B cell (primary cell): ENCODE measurements around the gene TMEM145. TPM values are rescaled to one million over a fixed set of nuclear protein-coding genes. Genes with fewer than 3 reads are reported as not detected.
A peak's percentile ranks its signal among the peaks of the same experiment; 100 is the strongest.

ENCODE experiments used
- ATAC-seq: fragments of 200-7000 bp; cut with Tn5 transposase; one replicate; pipeline ENCODE4 v1.10.0; 2021; ENCODE audit warnings: low read depth, mild to moderate bottlenecking, moderate number of reproducible peaks, moderate library complexity
- CTCF ChIA-PET: fragments of 350-600 bp; sonication (Branson Sonifier 250); formaldehyde crosslinking; loops from one replicate; lab custom pipeline; 2021; ENCODE audit warnings: antibody characterized with exemption, inconsistent platforms; lab: Charles Lee
- POLR2A ChIA-PET: fragments of 350-600 bp; sonication (Branson Sonifier 250); formaldehyde crosslinking; loops from one replicate; lab custom pipeline; 2021; ENCODE audit warnings: antibody characterized with exemption; lab: Charles Lee
- DNase-seq: peaks from one replicate; pipeline ENCODE4 v3.0.0; 2013
- H2AFZ ChIP-seq: 2 replicates; pipeline ENCODE4 v1.6.1; 2012; ENCODE audit warnings: mild to moderate bottlenecking, low read depth, low read length; ENCODE audit not compliant: insufficient read depth, poor library complexity, severe bottlenecking
- H3K27ac ChIP-seq, 2 donors: 1 replicate in 1 of 2; 2 replicates in 1 of 2; pipeline ENCODE4 v1.5.1; 2012 to 2013; ENCODE audit warnings: low read length in 2 of 2, mild to moderate bottlenecking in 2 of 2, moderate library complexity in 1 of 2
- H3K27me3 ChIP-seq, 4 experiments: fragments of 200-600 bp in 1 of 4; sonication (generic) in 1 of 4; replicated peaks in 1 of 4; 1 replicate in 2 of 4; 2 replicates in 2 of 4; pipeline versions ENCODE4 v1.6.1 to v1.7.0; 2013 to 2016; ENCODE audit warnings: low read length in 3 of 4, mild to moderate bottlenecking in 2 of 4, mixed read lengths in 1 of 4, moderate library complexity in 1 of 4; ENCODE audit not compliant: insufficient read depth in 4 of 4, control insufficient read depth in 3 of 4; ENCODE audit errors: control extremely low read depth in 1 of 4
- H3K36me3 ChIP-seq, 2 experiments: replicated peaks in 1 of 2; 1 replicate in 1 of 2; 2 replicates in 1 of 2; pipeline versions ENCODE4 v1.6.1 to v1.7.1; 2013; ENCODE audit warnings: low read length in 1 of 2; ENCODE audit not compliant: insufficient read depth in 2 of 2, control insufficient read depth in 1 of 2; ENCODE audit errors: control extremely low read depth in 1 of 2, extremely low read depth in 1 of 2
- H3K4me1 ChIP-seq, 2 donors: fragments of 200-600 bp in 1 of 2; sonication (generic) in 1 of 2; 1 replicate in 1 of 2; 2 replicates in 1 of 2; pipeline versions ENCODE4 v1.5.1 to v1.6.1; 2013 to 2017; ENCODE audit warnings: low read length in 2 of 2; ENCODE audit not compliant: control insufficient read depth in 2 of 2, insufficient read depth in 2 of 2
- H3K4me2 ChIP-seq: replicated peaks from 2 replicates; pipeline ENCODE3; 2012; ENCODE audit warnings: mild to moderate bottlenecking, low read depth, low read length; ENCODE audit not compliant: poor library complexity, severe bottlenecking
- H3K4me3 ChIP-seq, 5 experiments: fragments of 200-600 bp in 1 of 5; sonication (generic) in 1 of 5; 1 replicate in 3 of 5; 2 replicates in 2 of 5; pipeline versions ENCODE4 v1.5.1 to v1.7.0; 2011 to 2016; ENCODE audit warnings: low read length in 4 of 5, mild to moderate bottlenecking in 4 of 5, low read depth in 2 of 5, control low read depth in 1 of 5, moderate library complexity in 1 of 5; ENCODE audit not compliant: insufficient read depth in 1 of 5; ENCODE audit errors: control extremely low read depth in 1 of 5, extremely low read depth in 1 of 5
- H3K79me2 ChIP-seq: fragments of 200-600 bp; sonication (generic); one replicate; pipeline ENCODE4 v1.6.0; 2016; ENCODE audit warnings: low read length; ENCODE audit not compliant: control insufficient read depth, insufficient read depth
- H3K9ac ChIP-seq: fragments of 200-600 bp; sonication (generic); 2 replicates; pipeline ENCODE4 v1.6.1; 2017; ENCODE audit warnings: mild to moderate bottlenecking, low read length, moderate library complexity
- H3K9me3 ChIP-seq, 3 donors: one replicate each; pipeline versions ENCODE4 v1.6.1 to v1.7.1; 2013; ENCODE audit warnings: low read length in 2 of 3; ENCODE audit not compliant: control insufficient read depth in 2 of 3, insufficient read depth in 1 of 3; ENCODE audit errors: control extremely low read depth in 1 of 3
- H4K20me1 ChIP-seq: 2 replicates; pipeline ENCODE4 v1.6.0; 2012; ENCODE audit warnings: mild to moderate bottlenecking, low read length; ENCODE audit not compliant: insufficient read depth, control insufficient read depth, poor library complexity, severe bottlenecking
- H3K27ac Mint-ChIP-seq: one replicate; pipeline ENCODE4 v1.8.0; 2021; ENCODE audit warnings: mixed read lengths
- H3K27me3 Mint-ChIP-seq: one replicate; pipeline ENCODE4 v1.8.0; 2021; ENCODE audit warnings: mixed read lengths
- H3K4me1 Mint-ChIP-seq: one replicate; pipeline ENCODE4 v1.8.0; 2021; ENCODE audit warnings: mixed read lengths
- H3K4me3 Mint-ChIP-seq: one replicate; pipeline ENCODE4 v1.8.0; 2021; ENCODE audit warnings: mixed read lengths
- H3K9me3 Mint-ChIP-seq: one replicate; pipeline ENCODE4 v1.8.0; 2022; ENCODE audit warnings: mixed read lengths; ENCODE audit not compliant: insufficient read depth
- CTCF ChIP-seq: fragments of 200-600 bp; IDR thresholded peaks from one replicate; pipeline ENCODE4 v1.8.0; 2022; ENCODE audit warnings: antibody characterized with exemption, mild to moderate bottlenecking
- EZH2 ChIP-seq: IDR thresholded peaks from 2 replicates; pipeline ENCODE4 v1.6.1; 2012; ENCODE audit warnings: borderline replicate concordance, low read depth, mild to moderate bottlenecking, moderate library complexity, low read length; ENCODE audit not compliant: insufficient read depth, poor library complexity, severe bottlenecking
- WGBS: methylation state at CpG from one replicate; pipeline ENCODE4 v1.1.5; 2013; ENCODE audit warnings: missing lambda C conversion rate; ENCODE audit not compliant: insufficient coverage; 5-methylcytosine and 5-hydroxymethylcytosine counted together
- intact Hi-C: fragments of 100-400 bp; cut with micrococcal nuclease; formaldehyde crosslinking; loops from one replicate; pipeline ENCODE4 v1.10.0; 2022
- polyA plus RNA-seq: library from polyadenylated mRNA; depleted of rRNA; stranded (reverse); fragments of >200 nt; gene quantifications from 2 replicates; pipeline ENCODE4 v1.2.3, GENCODE V29; 2012
- total RNA-seq, 2 donors: library from RNA; stranded (reverse); fragments of 120-200 nt in 1 of 2; gene quantifications; 1 replicate in 1 of 2; 2 replicates in 1 of 2; pipeline versions ENCODE4 v1.2.3 to v1.2.4, GENCODE V29; 2013 to 2022

The TMEM145 gene
- total and polyA plus RNA-seq, 2 donors (not counting 1 experiment from before 2014, with no cell fraction given), result not detected

GRCh38 chr19:42287017-42287826 is 25.9 kb upstream of the TMEM145 start:
- no peak overlapping the region for H3K27ac ChIP-seq
- peaks cover 30 to 37% of the 10 kb centered on the region in 2 donors for H3K4me1 ChIP-seq
- H3K9me3 Mint-ChIP-seq, result no peaks in the 10 kb centered on the region
- peaks cover 46% of the 10 kb centered on the region for H4K20me1 ChIP-seq
- H3K4me3 ChIP-seq, result no peak overlapping the region
- H3K79me2 ChIP-seq, result peaks cover 18% of the 10 kb centered on the region
- 96% methylated on average over 28 of the region's 30 CpGs for WGBS
- peak overlapping the region; percentile 10 for H3K4me3 Mint-ChIP-seq
- H3K27ac Mint-ChIP-seq, result peak overlapping the region; percentile 76
- DNase-seq (no peak), ATAC-seq (no peak)
- intact Hi-C loops, result no loop called here
- no peak overlapping the region for H3K9ac ChIP-seq
- H3K9me3 ChIP-seq, result no peaks in the 10 kb centered on the region
- H3K4me2 ChIP-seq, result no peak overlapping the region
- H2AFZ ChIP-seq, result no peak overlapping the region
- ChIA-PET POLR2A (interaction anchor here (0.7 kb wide), 1 partner anchor 156 kb away, joined by 3 read pairs; no protein-coding TSS in a partner anchor), CTCF (interaction anchor here (1.2 to 2.9 kb wide), 4 partner anchors 8 to 178 kb away, joined by 3 to 12 read pairs (median 7); partner anchors contain the start of gene POU2F2)
- H3K4me1 Mint-ChIP-seq, result peaks cover 24% of the 10 kb centered on the region
- no peaks in the 10 kb centered on the region for H3K27me3 Mint-ChIP-seq
- no peaks in the 10 kb centered on the region for H3K27me3 ChIP-seq
- TF ChIP-seq CTCF, result no peak
- peaks cover 1 to 55% of the 10 kb centered on the region in 2 experiments for H3K36me3 ChIP-seq

GRCh38 chr19:42287827-42288107 is 25.3 kb upstream of the TMEM145 start:
- no peaks in the 10 kb centered on the region for H3K9me3 Mint-ChIP-seq
- CTCF ChIA-PET, result interaction anchor here (1.2 to 2.9 kb wide), 4 partner anchors 8 to 178 kb away, joined by 3 to 12 read pairs (median 7); partner anchors contain the start of gene POU2F2

More at GRCh38 chr19:42287827-42288107, 25.3 kb upstream of the TMEM145 start:
- Histone ChIP-seq H3K9ac (no peak overlapping the region), H3K36me3 (peaks cover 1 to 60% of the 10 kb centered on the region in 2 experiments), H3K79me2 (peaks cover 18% of the 10 kb centered on the region), H4K20me1 (peaks cover 46% of the 10 kb centered on the region), H3K4me2 (no peak overlapping the region), H2AFZ (no peak overlapping the region), H3K4me3 (no peak overlapping the region), H3K9me3 (no peaks in the 10 kb centered on the region), H3K27me3 (no peaks in the 10 kb centered on the region), H3K4me1 (peaks cover 25 to 31% of the 10 kb centered on the region in 2 donors), H3K27ac (no peak overlapping the region)
- no peak for ATAC-seq
- 97% methylated on average over 8 of the region's 10 CpGs for WGBS
- Mint-ChIP-seq H3K4me1 (peaks cover 24% of the 10 kb centered on the region), H3K4me3 (no peak overlapping the region), H3K27me3 (no peaks in the 10 kb centered on the region), H3K27ac (peak overlapping the region; percentile 26)
- TF ChIP-seq CTCF (no peak), EZH2 (no peak)
- no peak for DNase-seq
- intact Hi-C loops, result no loop called here
- POLR2A ChIA-PET, result interaction anchor here (0.7 kb wide), 1 partner anchor 157 kb away, joined by 3 read pairs; no protein-coding TSS in a partner anchor
